Measurements from ENCODE around the gene HOXA13.

DNA sequence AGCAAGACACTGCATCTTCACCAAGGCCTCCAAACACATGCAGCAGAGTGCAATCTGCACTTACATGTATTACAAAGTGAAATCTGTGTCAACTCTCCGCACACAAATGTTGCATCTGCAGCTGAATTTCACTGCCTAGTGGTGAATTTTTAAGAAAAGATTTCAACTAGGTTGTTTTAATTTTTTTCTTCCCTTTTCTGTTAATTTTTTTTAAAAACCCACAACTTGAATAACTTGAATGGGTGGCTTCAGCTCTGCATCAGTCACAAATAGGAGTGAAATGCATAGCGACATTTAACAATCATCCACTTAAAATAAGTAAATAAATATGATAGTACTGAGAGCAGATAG is 5.9 kb downstream of the HOXA13 start:
- TF ChIP-seq, protein P1, sequence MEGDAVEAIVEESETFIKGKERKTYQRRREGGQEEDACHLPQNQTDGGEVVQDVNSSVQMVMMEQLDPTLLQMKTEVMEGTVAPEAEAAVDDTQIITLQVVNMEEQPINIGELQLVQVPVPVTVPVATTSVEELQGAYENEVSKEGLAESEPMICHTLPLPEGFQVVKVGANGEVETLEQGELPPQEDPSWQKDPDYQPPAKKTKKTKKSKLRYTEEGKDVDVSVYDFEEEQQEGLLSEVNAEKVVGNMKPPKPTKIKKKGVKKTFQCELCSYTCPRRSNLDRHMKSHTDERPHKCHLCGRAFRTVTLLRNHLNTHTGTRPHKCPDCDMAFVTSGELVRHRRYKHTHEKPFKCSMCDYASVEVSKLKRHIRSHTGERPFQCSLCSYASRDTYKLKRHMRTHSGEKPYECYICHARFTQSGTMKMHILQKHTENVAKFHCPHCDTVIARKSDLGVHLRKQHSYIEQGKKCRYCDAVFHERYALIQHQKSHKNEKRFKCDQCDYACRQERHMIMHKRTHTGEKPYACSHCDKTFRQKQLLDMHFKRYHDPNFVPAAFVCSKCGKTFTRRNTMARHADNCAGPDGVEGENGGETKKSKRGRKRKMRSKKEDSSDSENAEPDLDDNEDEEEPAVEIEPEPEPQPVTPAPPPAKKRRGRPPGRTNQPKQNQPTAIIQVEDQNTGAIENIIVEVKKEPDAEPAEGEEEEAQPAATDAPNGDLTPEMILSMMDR (IDR thresholded peaks at IDR 0.05; ENCODE audit: low read depth, low read length) = no peak
- no peak for TF ChIP-seq EZH2phosphoT487 (IDR thresholded peaks at IDR 0.05; ENCODE audit: low read depth)
